Upper lobe of left lung (tissue), 4 donors: ENCODE measurements around the gene ALPI.

Experiments used
- POLR2A ChIP-seq, 4 donors: fragments of 450-650 bp; IDR thresholded peaks; one replicate each; pipeline ENCODE4 v1.5.1; 2016 to 2017; ENCODE audit warnings: antibody characterized with exemption in 4 of 4, mild to moderate bottlenecking in 2 of 4
- POLR2AphosphoS5 ChIP-seq, 2 donors: sonication (generic); formaldehyde crosslinking; IDR thresholded peaks; one replicate each; pipeline ENCODE4 v1.5.1; 2017; ENCODE audit warnings: antibody characterized with exemption in 2 of 2
- TF ChIP-seq, protein P1 (sequence below), 6 experiments: fragments of 450-650 bp in 4 of 6; fragments of 200-600 bp in 2 of 6; sonication (generic) in 2 of 6; IDR thresholded peaks; one replicate each; pipeline ENCODE4 v1.5.1; 2016 to 2019; ENCODE audit warnings: antibody characterized with exemption in 6 of 6

DNA sequence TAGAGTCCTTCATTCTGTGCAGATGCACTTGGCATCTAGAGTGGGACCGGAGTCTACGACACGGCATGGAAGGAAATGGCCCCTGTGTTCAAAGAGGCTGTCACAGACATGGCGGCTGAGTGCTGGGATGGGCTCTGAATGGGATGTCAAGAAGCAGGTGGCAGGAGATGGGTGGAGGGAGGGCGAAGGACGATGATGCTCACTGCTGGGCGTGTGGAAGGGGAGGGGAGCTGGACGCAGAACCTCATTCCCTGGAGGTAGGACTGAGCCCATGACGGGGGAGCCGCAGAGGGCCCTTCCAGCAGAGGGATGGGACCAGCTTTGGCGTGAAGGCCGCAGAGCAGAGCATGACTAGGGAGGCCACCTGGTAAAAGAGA lies 18.8 kb upstream of the ALPI start:
- TF ChIP-seq, protein P1, sequence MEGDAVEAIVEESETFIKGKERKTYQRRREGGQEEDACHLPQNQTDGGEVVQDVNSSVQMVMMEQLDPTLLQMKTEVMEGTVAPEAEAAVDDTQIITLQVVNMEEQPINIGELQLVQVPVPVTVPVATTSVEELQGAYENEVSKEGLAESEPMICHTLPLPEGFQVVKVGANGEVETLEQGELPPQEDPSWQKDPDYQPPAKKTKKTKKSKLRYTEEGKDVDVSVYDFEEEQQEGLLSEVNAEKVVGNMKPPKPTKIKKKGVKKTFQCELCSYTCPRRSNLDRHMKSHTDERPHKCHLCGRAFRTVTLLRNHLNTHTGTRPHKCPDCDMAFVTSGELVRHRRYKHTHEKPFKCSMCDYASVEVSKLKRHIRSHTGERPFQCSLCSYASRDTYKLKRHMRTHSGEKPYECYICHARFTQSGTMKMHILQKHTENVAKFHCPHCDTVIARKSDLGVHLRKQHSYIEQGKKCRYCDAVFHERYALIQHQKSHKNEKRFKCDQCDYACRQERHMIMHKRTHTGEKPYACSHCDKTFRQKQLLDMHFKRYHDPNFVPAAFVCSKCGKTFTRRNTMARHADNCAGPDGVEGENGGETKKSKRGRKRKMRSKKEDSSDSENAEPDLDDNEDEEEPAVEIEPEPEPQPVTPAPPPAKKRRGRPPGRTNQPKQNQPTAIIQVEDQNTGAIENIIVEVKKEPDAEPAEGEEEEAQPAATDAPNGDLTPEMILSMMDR (IDR thresholded peaks at IDR 0.05) = no peak
- TF ChIP-seq POLR2AphosphoS5 (IDR thresholded peaks at IDR 0.05) (no peak), POLR2A (IDR thresholded peaks at IDR 0.05) (no peak)
